Right hindlimb (tissue), 1 donor: ENCODE data around the gene MAP4K3.

ENCODE experiments used
- DNase-seq: peaks from one replicate; pipeline ENCODE4 v3.0.0-alpha.2; 2018

MAP4K3 gene

GRCh38 chr2:39437522-39438296 is 624 bp upstream of the MAP4K3 start:
- peak; percentile 49 for DNase-seq

- peak; percentile 37 for DNase-seq
Observed at GRCh38 chr2:39435741-39436591, 1.1 kb downstream of the MAP4K3 start.

- no peak for DNase-seq
Observed at GRCh38 chr2:39435234-39435633, 1.9 kb downstream of the MAP4K3 start.

GRCh38 chr2:39434233-39434897 is 2.7 kb downstream of the MAP4K3 start:
- DNase-seq = no peak

- DNase-seq = no peak
Observed at GRCh38 chr2:39433586-39434195, 3.4 kb downstream of the MAP4K3 start.

- DNase-seq = no peak
Observed at GRCh38 chr2:39432701-39433100, 4.4 kb downstream of the MAP4K3 start.

- no peak for DNase-seq
Observed at GRCh38 chr2:39431592-39432316, 5.3 kb downstream of the MAP4K3 start.

- DNase-seq = no peak
Observed at GRCh38 chr2:39429746-39430145, 7.3 kb downstream of the MAP4K3 start.

- DNase-seq = no peak
Observed at GRCh38 chr2:39424951-39425350, 12.1 kb downstream of the MAP4K3 start.

GRCh38 chr2:39422700-39423099 is 14.4 kb downstream of the MAP4K3 start:
- DNase-seq = no peak

- no peak for DNase-seq
Observed at GRCh38 chr2:39421354-39421753, 15.7 kb downstream of the MAP4K3 start.

- no peak for DNase-seq
Observed at GRCh38 chr2:39419282-39420223, 17.5 kb downstream of the MAP4K3 start.

- DNase-seq = no peak
Observed at GRCh38 chr2:39418491-39418890, 18.6 kb downstream of the MAP4K3 start.

- DNase-seq = no peak
Observed at GRCh38 chr2:39416140-39416539, 20.9 kb downstream of the MAP4K3 start.

- DNase-seq = no peak
Observed at GRCh38 chr2:39413063-39413737, 23.9 kb downstream of the MAP4K3 start.

GRCh38 chr2:39411181-39411944 is 25.7 kb downstream of the MAP4K3 start:
- DNase-seq = no peak

GRCh38 chr2:39409697-39410389 is 27.2 kb downstream of the MAP4K3 start:
- no peak for DNase-seq

- no peak for DNase-seq
Observed at GRCh38 chr2:39408351-39409136, 28.5 kb downstream of the MAP4K3 start.
